ENCODE measurements around the gene RGS1. TPM values are rescaled to one million over a fixed set of nuclear protein-coding genes. Genes with fewer than 3 reads are reported as not detected.

The RGS1 gene
- total RNA-seq, 1 experiment from 2014 or later = not detected

- ATAC-seq = no peak
- no peaks in the 10 kb centered on the region for H3F3A ChIP-seq (ENCODE audit: low read length, unreplicated experiment)
- POLR2A ChIA-PET (ENCODE audit: unreplicated experiment) = no interaction called here
- no TSS peak for BruUV-seq (replicated peaks)
- no peaks in the 10 kb centered on the region for H4K20me1 ChIP-seq (ENCODE audit: low read length)
- H3K4me3 ChIP-seq (ENCODE audit: low read length) = no peak overlapping the region
- no peak overlapping the region for H3K27ac ChIP-seq (ENCODE audit: low read length)
- H3K27me3 ChIP-seq (ENCODE audit: low read length) = no peaks in the 10 kb centered on the region
- no peak overlapping the region for H2AFZ ChIP-seq (ENCODE audit: low read length)
- intact Hi-C loops (cut with micrococcal nuclease) = no loop called here
- TF ChIP-seq EZH2 (IDR thresholded peaks at IDR 0.05; ENCODE audit: low read length, unreplicated experiment) (no peak), EZH2phosphoT487 (IDR thresholded peaks at IDR 0.05; ENCODE audit: borderline replicate concordance, low read length) (no peak), CTCF (conservative IDR thresholded peaks at IDR 0.05; ENCODE audit: low read depth, low read length) (no peak)
- CTCF ChIA-PET = no interaction called here
- H3K9me2 ChIP-seq (replicated peaks; ENCODE audit: low read length) = no peaks in the 10 kb centered on the region
- H3K36me3 ChIP-seq (ENCODE audit: low read depth, low read length) = no peaks in the 10 kb centered on the region
- H3K9me3 ChIP-seq (ENCODE audit: low read length) = no peaks in the 10 kb centered on the region
- H3K4me1 ChIP-seq (ENCODE audit: insufficient read depth, low read length) = no peaks in the 10 kb centered on the region; the same call in 1 of the 2 replicates
- no peak for DNase-seq
- no peaks in the 10 kb centered on the region for H3K79me2 ChIP-seq (ENCODE audit: low read length)
- H3K4me2 ChIP-seq (ENCODE audit: low read length) = no peak overlapping the region
- H3K9ac ChIP-seq (ENCODE audit: low read length) = no peak overlapping the region
Observed at GRCh38 chr1:192620071-192620635, 44.6 kb downstream of the RGS1 start.

- Histone ChIP-seq H3F3A (ENCODE audit: low read length, unreplicated experiment) (no peaks in the 10 kb centered on the region), H3K9me3 (ENCODE audit: low read length) (no peaks in the 10 kb centered on the region), H3K36me3 (ENCODE audit: low read depth, low read length) (no peaks in the 10 kb centered on the region), H3K4me2 (ENCODE audit: low read length) (no peak overlapping the region), H3K27me3 (ENCODE audit: low read length) (no peaks in the 10 kb centered on the region), H3K4me3 (ENCODE audit: low read length) (no peak overlapping the region), H3K9me2 (replicated peaks; ENCODE audit: low read length) (no peaks in the 10 kb centered on the region), H3K9ac (ENCODE audit: low read length) (no peak overlapping the region), H3K79me2 (ENCODE audit: low read length) (no peaks in the 10 kb centered on the region), H3K27ac (ENCODE audit: low read length) (no peak overlapping the region), H4K20me1 (ENCODE audit: low read length) (no peaks in the 10 kb centered on the region), H3K4me1 (ENCODE audit: insufficient read depth, low read length) (peaks cover 14% of the 10 kb centered on the region), H2AFZ (ENCODE audit: low read length) (no peak overlapping the region)
- POLR2A ChIA-PET (ENCODE audit: unreplicated experiment) = no interaction called here
- BruUV-seq (replicated peaks) = no TSS peak
- CTCF ChIA-PET = no interaction called here
- no peak for DNase-seq
- ATAC-seq = no peak
- TF ChIP-seq EZH2phosphoT487 (IDR thresholded peaks at IDR 0.05; ENCODE audit: borderline replicate concordance, low read length) (no peak), CTCF (conservative IDR thresholded peaks at IDR 0.05; ENCODE audit: low read depth, low read length) (no peak), EZH2 (IDR thresholded peaks at IDR 0.05; ENCODE audit: low read length, unreplicated experiment) (no peak)
- intact Hi-C loops (cut with micrococcal nuclease) = no loop called here
Observed at GRCh38 chr1:192626366-192627179, 51.0 kb downstream of the RGS1 start.

GRCh38 chr1:192627901-192628300, 52.3 kb downstream of the RGS1 start:
- no peak for TF ChIP-seq CTCF (conservative IDR thresholded peaks at IDR 0.05; ENCODE audit: low read depth, low read length)
- TF ChIP-seq EZH2 (IDR thresholded peaks at IDR 0.05; ENCODE audit: low read length, unreplicated experiment) = no peak
- TF ChIP-seq EZH2phosphoT487 (IDR thresholded peaks at IDR 0.05; ENCODE audit: borderline replicate concordance, low read length) = no peak
- H3K36me3 ChIP-seq (ENCODE audit: low read depth, low read length) = no peaks in the 10 kb centered on the region
- no peak for DNase-seq
- no peak overlapping the region for H3K27ac ChIP-seq (ENCODE audit: low read length)
- no peak overlapping the region for H3K4me3 ChIP-seq (ENCODE audit: low read length)
- ATAC-seq = no peak
- H4K20me1 ChIP-seq (ENCODE audit: low read length) = no peaks in the 10 kb centered on the region
- POLR2A ChIA-PET (ENCODE audit: unreplicated experiment) = no interaction called here
- CTCF ChIA-PET = no interaction called here
- no peaks in the 10 kb centered on the region for H3K9me2 ChIP-seq (replicated peaks; ENCODE audit: low read length)
- H3K4me2 ChIP-seq (ENCODE audit: low read length) = no peak overlapping the region
- H3K79me2 ChIP-seq (ENCODE audit: low read length) = no peaks in the 10 kb centered on the region
- intact Hi-C loops (cut with micrococcal nuclease) = no loop called here
- H3K4me1 ChIP-seq (ENCODE audit: insufficient read depth, low read length) = peaks cover 23% of the 10 kb centered on the region
- no peaks in the 10 kb centered on the region for H3K27me3 ChIP-seq (ENCODE audit: low read length)
- BruUV-seq (replicated peaks) = no TSS peak
- H3K9me3 ChIP-seq (ENCODE audit: low read length) = no peaks in the 10 kb centered on the region
- no peak overlapping the region for H2AFZ ChIP-seq (ENCODE audit: low read length)
- H3K9ac ChIP-seq (ENCODE audit: low read length) = no peak overlapping the region
- H3F3A ChIP-seq (ENCODE audit: low read length, unreplicated experiment) = no peaks in the 10 kb centered on the region
